HG02642 (cell line): ENCODE measurements around the gene RNF152.

Source experiments
- ATAC-seq: cut with Tn5 transposase; IDR thresholded peaks from one replicate; pipeline ENCODE4 v1.9.1; 2021; ENCODE audit warnings: mild to moderate bottlenecking; ENCODE audit not compliant: unreplicated experiment, poor library complexity

RNF152 gene

DNA sequence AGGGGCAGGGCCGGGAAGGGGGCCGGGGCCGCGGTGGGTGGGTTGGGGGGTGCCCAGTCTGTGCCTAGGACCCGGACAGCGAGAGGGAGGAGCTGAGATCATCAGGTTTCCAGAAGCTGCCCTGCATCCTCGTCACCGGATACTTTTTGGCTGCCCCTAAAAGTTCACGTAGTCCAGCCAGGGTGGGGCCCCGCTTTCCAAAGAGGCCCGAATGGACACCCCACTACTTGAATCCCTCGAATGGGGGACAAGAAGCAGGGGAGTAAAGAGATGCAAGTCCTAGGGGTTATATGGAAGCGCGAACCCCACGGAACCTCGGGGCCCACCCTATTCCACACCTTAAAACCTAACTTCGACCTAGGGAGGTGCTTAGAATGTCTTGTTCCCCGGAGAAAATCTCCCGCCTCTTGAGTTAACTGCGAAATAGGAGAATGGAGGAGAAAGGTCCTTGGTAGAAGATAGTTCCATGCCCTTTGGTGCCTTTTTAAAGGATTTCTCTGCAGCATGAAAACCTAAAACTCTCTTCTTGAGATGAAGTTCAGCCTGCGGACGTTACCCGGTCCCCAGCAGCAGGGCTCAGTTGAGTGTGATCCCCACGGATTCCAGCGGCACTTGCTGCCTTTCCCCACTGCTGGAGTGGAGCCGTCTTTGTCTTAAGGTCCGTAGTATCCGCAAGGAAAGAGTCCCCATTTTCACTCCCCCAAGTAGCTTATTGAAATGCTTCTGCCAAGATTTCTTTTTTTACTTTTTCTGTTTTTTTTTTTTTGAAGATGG is 2.1 kb upstream of the RNF152 start:
- ATAC-seq = no peak

DNA sequence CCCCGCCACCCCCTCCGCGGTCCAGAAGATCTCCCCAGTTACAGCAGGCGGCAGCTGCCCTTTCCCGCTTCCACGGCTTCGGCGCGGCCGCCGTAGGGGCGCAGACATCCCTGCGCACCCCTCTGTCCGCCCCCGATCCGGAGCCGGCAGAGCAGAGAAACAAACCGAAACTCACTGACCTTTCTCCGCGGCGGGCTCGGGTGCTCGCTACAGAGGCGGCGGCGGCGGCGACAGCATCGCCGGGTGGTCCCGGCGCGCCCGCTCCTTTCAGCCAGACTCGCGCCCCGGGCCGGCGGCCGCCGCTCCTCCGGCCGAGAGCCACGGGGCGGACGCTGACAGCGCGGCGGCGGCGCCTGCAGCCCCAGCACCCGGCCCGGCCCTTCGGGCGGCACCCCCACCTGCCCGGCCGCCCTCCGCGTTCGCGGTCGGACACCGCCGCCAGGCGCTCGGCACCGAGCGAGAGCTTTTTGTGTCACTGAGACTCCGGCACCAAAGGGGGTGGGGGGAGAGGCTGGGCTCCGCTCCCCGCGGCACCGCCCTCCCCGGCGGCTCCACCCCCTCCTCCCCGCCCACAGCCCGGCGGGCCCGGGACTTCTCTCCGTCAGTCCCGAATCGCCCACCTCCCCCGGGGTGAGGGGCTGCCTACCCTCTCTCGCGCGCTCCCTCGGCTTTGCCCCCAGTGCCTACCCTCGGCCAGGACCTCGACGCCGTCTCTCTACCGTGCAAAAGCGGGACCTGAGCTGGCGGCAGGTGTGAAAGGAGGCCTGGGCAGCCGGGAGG is 1.4 kb upstream of the RNF152 start:
- peak; percentile 89 for ATAC-seq

DNA sequence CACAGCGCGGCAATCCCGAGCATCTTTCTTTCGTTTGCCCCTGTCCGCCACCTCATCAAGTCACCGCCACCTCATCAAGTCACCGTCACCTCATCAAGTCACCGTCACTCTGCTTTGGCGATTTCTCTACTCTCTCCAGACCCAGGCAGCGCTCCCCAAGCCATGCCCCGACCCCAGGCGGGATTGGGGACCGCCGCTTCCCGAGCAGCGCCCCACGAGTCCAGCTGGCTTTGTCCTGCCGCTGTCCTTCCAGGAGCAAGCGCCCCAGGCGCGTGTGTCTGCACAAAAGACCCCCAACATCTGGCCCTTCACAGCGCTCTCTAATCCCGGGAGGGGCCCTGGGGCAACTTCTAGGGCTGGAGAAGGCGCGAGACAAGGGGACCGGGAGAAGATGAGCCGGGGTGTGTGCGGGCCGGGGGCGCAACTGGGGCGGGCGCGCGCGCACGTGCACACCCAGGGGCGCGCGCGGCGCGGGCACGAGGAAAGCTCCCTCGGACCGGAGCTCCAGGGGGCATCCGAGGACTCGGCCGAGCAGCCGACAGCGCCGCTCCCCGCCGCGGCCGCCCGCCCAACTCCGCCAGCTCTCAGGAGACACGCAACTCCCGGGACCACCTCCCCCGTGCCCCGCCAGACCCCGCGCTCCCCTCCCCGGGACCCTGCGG is 633 bp upstream of the RNF152 start:
- peak; percentile 27 for ATAC-seq

DNA sequence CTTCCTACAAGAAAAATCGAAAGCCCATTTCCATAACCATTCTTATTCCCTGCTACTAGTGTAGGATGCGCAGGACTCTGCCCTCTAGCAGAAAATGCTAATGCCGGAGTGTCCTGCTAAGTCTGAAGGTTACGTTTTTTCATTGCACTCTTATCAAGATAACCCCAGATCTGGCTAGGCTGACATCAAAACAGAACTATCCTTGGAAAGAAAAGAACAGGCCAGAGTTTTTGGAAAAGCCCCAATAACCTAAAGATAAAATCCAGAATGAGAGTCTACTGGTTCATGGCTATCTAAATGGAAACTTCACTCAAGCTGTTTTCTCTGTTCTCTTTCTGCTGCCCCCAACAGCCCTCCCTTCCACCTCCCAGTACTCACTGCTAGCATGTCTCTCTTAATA is 913 bp downstream of the RNF152 start:
- no peak for ATAC-seq

- no peak for ATAC-seq
These were observed 1.5 kb downstream of the RNF152 start for GRCh38 chr18:61891271-61891670.

- no peak for ATAC-seq
These were observed 2.5 kb downstream of the RNF152 start for GRCh38 chr18:61890344-61890743.

DNA sequence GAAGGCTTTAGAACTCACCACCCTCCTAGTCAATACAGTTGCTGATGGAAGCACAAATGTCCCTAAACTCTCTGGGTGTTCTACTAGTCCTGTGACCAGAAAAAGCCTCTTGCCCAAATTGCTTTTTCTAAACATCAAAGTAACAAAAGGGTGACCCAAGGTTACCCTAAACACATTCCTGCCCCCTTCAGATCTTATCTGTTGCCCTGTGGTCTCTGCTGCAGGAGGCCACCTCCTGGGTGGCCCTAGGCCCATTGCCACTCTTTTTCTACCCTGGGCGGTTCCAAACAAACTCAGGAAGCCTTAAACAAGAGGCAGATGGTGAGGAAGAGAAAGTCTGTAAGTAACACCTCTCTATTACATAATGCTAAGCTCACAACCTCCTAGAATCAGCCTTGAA is 3.3 kb downstream of the RNF152 start:
- no peak for ATAC-seq

DNA sequence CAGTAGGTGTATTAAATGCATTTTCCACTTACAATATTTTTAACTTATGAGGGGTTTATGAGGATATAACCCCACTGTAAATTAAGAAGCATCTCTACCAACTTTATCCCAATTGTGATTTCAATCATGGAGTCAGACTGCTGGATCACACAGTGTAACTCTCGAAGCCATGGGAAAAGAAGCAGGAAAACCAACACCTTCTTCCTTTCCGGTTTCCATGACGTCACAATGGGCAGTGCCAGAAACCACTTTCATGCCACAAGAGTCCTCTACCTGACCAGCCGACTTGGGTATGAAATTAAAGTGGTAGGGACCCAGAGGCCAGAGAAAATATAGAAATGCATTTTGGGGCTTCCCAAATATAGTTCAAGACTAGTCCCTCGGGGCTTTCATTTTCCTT is 4.2 kb downstream of the RNF152 start:
- ATAC-seq = no peak

DNA sequence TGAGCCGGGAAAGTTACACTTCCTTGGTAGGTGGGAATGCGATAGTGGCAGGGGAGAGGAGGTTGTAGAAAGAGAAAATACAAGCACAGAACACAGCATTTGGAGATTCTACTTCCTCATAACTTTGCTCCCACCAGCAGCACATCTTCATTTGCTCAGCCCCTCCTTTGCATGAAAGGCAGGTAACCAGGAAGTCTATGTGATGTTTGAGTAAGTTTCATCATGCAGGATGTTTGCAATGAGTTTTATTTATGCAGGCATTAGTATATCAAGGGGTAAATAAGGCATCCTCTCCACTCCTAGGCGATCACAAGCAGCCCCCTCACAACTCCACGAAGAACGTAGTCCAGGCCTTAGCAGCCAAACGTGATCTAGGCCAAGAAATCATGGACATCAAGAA is 5.0 kb downstream of the RNF152 start:
- no peak for ATAC-seq

DNA sequence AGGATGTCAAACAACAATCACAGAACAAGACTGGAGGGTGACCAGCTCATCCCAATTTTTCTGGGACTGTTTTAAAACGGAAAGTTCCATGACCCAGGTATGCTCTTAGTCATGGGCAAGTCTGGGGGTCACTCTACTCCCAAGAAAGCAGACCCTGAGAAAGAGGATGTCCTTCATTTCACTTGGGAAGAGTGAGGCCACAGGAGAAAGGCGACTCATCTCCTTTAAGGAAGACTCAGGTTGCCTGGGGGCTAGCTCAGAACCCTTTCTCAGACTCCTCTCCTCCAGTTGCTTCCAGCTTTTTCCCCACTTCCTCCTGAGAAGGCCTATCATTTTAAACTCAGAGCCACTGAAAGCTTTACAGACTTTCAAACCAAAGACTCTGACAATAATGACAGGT is 9.3 kb downstream of the RNF152 start:
- no peak for ATAC-seq

DNA sequence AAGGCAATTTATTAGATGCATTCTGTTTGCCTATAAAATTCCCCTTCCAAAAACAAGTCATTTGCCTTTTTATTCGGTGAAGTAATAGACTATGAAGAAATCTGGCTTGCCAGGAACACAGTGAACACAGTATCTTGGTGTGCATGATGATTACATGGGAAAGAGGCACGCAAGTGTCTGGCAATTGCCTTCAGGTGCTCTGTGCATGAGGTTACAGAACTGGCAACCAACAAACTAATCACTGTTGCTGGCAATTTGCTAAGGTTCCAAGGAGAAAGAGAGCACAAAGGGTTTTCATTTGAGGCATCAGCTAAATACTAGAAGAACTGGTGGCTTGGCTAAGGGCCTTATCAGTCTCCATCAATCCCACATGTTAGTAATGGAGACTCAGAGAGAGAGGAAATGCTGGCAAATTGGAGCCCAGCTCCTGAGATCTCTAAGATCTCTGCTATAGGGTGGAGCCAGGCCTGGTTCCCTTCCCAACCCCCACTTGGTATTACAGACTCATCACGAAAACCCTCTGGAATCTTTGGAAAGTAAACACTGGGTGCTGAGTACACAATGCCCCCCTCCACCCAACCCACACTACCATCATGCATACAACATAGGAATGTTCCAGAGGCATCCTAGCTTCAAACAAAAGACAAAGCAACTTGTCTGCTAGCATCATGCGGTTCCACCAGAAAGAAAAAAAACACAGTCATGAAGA is 10.4 kb downstream of the RNF152 start:
- no peak for ATAC-seq

DNA sequence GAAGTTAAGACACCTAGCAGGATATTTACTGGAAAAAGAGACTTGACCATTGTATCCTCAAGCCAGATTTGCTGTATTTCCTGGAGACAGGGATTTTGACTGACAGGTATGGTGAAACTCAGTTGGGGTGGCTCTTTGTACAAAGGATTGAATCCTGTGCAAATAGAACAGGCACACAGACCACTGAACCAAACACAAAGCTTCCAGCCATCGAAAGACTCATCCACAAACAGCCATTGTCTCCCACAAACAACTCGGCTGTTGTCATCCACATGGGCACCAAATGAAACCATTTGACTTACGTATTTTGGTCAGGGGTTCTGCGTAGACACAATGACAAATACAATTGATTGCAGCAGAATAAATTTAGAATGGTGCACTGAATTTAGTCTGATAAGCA is 15.9 kb downstream of the RNF152 start:
- ATAC-seq = no peak

GRCh38 chr18:61870151-61870550 is 22.7 kb downstream of the RNF152 start:
- no peak for ATAC-seq

GRCh38 chr18:61869636-61870035 is 23.2 kb downstream of the RNF152 start:
- no peak for ATAC-seq

DNA sequence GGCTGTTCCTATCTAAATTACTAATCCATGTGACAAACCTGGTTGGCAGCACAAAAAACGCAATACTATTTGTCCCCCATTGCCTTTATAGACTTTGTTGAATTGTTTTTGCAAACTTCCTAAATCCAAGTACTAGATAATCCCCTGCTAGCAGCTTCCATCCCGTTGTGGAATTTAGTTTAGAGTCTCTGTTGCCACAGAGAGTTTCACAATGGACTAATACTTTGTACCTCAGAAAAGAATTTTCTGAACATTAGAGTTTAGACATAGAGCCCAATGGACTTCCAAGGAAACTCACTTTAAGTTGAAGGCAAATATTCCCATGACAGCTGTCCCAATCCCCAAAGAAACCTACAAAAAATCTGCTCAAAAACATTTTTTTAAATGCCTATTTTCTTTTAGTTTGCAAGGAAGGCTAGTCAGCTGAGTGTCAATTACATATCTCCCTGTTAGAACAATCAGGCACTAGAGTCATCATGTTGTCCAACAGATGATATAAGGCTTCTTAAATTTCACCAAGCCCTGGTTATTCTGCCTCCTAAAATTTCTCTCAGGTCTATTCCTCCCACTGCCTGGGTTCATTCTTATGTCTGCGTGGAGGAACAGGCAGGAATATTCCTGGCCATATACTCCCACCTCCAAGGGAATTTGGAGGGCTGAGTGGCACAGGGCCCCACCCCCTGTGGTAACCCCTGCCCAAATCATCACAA is 27.2 kb downstream of the RNF152 start:
- no peak for ATAC-seq

GRCh38 chr18:61861372-61861771 is 31.4 kb downstream of the RNF152 start:
- no peak for ATAC-seq

- ATAC-seq = no peak
These were observed 32.5 kb downstream of the RNF152 start for GRCh38 chr18:61860302-61860701.

DNA sequence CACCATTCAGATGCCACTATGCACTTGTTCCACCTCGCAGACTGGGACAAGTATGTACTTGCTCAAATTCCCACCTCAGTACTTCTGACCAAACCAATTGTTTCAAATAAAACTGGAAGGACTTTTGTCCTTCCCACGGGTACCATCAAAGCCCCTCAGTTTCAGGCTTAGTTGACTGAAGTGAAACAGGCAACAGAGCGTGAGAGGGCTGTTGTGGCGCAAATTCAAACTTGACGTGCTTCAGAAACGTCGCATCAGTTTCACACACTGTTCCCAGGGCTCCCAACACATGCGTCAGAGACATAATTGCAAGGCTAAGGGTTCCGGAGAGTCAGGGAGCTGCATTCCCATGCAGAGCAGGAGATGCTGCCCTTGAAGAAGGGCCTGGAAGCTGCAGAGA is 33.7 kb downstream of the RNF152 start:
- ATAC-seq = no peak

DNA sequence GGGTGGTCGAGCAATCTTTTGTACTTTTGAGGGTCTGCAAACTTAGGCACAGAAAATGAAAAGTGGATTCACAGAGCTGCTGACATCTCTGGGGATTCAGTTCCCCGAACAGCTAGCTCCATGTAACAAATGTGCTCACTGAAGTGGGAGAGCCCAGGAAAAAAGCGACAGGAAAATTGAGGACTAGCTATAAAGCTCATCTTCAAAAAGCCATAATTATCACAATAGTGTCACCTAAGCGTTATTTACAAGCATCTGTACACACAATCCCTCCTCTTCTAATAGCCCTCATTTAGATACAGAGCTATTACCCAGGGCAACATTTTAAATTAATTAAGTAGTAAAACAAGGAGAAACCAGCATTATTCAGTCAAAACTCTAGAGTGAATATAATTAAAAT is 36.1 kb downstream of the RNF152 start:
- ATAC-seq = no peak
